PC-9 (cell line): ENCODE data around the gene ACP1. TPM values are rescaled to one million over a fixed set of nuclear protein-coding genes. Genes with fewer than 3 reads are reported as not detected.

Experiments
- BruUV-seq: library from RNA; stranded (reverse); fragments of 400-500 nt; replicated peaks from 2 replicates; lab custom pipeline; 2021; lab: Mats Ljungman, UMichigan
- CTCF ChIA-PET: fragments of 300-600 bp; sonication (Branson Sonifier 250); formaldehyde crosslinking; loops from one replicate; lab custom pipeline; 2022; ENCODE audit warnings: antibody characterized with exemption; lab: Charles Lee
- POLR2A ChIA-PET: fragments of 300-600 bp; sonication (Branson Sonifier 250); formaldehyde crosslinking; loops from one replicate; lab custom pipeline; 2022; ENCODE audit warnings: antibody characterized with exemption; ENCODE audit not compliant: unreplicated experiment; lab: Charles Lee
- DNase-seq, 2 experiments: peaks; one replicate each; pipeline versions ENCODE4 v3.0.0 to v3.0.0-alpha.2; 2015 to 2022; ENCODE audit warnings: mixed read lengths in 1 of 2
- H2AFZ ChIP-seq: fragments of 200-600 bp; sonication (generic); 2 replicates; pipeline ENCODE4 v1.8.1; 2017; ENCODE audit warnings: antibody characterized with exemption
- H3F3A ChIP-seq: fragments of 200-600 bp; sonication (generic); 2 replicates; pipeline ENCODE4 v1.8.1; 2017; ENCODE audit warnings: antibody characterized with exemption, mild to moderate bottlenecking, low read depth; ENCODE audit not compliant: insufficient read depth
- H3K27ac ChIP-seq: fragments of 200-600 bp; sonication (generic); 2 replicates; pipeline ENCODE4 v1.6.1; 2016; ENCODE audit warnings: mixed run types
- H3K27me3 ChIP-seq: fragments of 200-600 bp; sonication (generic); 2 replicates; pipeline ENCODE4 v1.6.1; 2016; ENCODE audit warnings: low read depth, mixed run types; ENCODE audit not compliant: insufficient read depth
- H3K36me3 ChIP-seq: fragments of 200-600 bp; sonication (generic); 2 replicates; pipeline ENCODE4 v1.6.1; 2016; ENCODE audit warnings: low read depth, mixed run types
- H3K4me1 ChIP-seq: fragments of 200-600 bp; sonication (generic); replicated peaks from 2 replicates; pipeline ENCODE4 v1.6.1; 2016; ENCODE audit warnings: mixed run types; ENCODE audit not compliant: insufficient read depth
- H3K4me2 ChIP-seq: fragments of 200-600 bp; sonication (generic); 2 replicates; pipeline ENCODE4 v1.6.1; 2017; ENCODE audit warnings: mixed run types
- H3K4me3 ChIP-seq: fragments of 200-600 bp; sonication (generic); 2 replicates; pipeline ENCODE4 v1.6.1; 2016; ENCODE audit warnings: mixed run types
- H3K79me2 ChIP-seq: fragments of 200-600 bp; sonication (generic); 2 replicates; pipeline ENCODE4 v1.6.1; 2017; ENCODE audit warnings: low read depth, mixed run types
- H3K9me2 ChIP-seq: fragments of 200-600 bp; sonication (generic); 2 replicates; pipeline ENCODE4 v1.8.1; 2017; ENCODE audit warnings: mild to moderate bottlenecking; ENCODE audit not compliant: insufficient read depth
- H3K9me3 ChIP-seq: fragments of 200-600 bp; sonication (generic); 2 replicates; pipeline ENCODE4 v1.8.1; 2016; ENCODE audit warnings: low read depth; ENCODE audit not compliant: insufficient read depth
- H4K20me1 ChIP-seq: fragments of 200-600 bp; sonication (generic); 2 replicates; pipeline ENCODE4 v1.8.1; 2017; ENCODE audit not compliant: insufficient read depth
- EZH2 ChIP-seq: fragments of 200-600 bp; sonication (generic); IDR thresholded peaks from 2 replicates; pipeline ENCODE4 v1.8.0; 2017; ENCODE audit warnings: antibody characterized with exemption, low read depth
- intact Hi-C: fragments of 100-400 bp; cut with micrococcal nuclease; formaldehyde crosslinking; loops from one replicate; pipeline ENCODE4 v1.10.0; 2022; ENCODE audit not compliant: unreplicated experiment
- total RNA-seq: library from RNA; stranded (reverse); gene quantifications from 2 replicates; pipeline ENCODE4 v1.2.3, GENCODE V29; 2021
- TF ChIP-seq, protein P1 (sequence below): fragments of 200-600 bp; sonication (generic); conservative IDR thresholded peaks from 2 replicates; pipeline ENCODE4 v1.6.1; 2017; ENCODE audit warnings: mixed run types, antibody characterized with exemption, mild to moderate bottlenecking, moderate library complexity

The ACP1 gene
- total RNA-seq, 1 experiment from 2014 or later, result 115 TPM

- H2AFZ ChIP-seq, result no peak overlapping the region
- TF ChIP-seq, protein P1, sequence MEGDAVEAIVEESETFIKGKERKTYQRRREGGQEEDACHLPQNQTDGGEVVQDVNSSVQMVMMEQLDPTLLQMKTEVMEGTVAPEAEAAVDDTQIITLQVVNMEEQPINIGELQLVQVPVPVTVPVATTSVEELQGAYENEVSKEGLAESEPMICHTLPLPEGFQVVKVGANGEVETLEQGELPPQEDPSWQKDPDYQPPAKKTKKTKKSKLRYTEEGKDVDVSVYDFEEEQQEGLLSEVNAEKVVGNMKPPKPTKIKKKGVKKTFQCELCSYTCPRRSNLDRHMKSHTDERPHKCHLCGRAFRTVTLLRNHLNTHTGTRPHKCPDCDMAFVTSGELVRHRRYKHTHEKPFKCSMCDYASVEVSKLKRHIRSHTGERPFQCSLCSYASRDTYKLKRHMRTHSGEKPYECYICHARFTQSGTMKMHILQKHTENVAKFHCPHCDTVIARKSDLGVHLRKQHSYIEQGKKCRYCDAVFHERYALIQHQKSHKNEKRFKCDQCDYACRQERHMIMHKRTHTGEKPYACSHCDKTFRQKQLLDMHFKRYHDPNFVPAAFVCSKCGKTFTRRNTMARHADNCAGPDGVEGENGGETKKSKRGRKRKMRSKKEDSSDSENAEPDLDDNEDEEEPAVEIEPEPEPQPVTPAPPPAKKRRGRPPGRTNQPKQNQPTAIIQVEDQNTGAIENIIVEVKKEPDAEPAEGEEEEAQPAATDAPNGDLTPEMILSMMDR, result no peak
- TF ChIP-seq EZH2, result no peak
- H4K20me1 ChIP-seq, result peaks cover 5% of the 10 kb centered on the region; the same call in 1 of the 2 replicates
- H3K79me2 ChIP-seq, result no peaks in the 10 kb centered on the region
- no peak overlapping the region for H3K4me3 ChIP-seq
- H3F3A ChIP-seq, result no peaks in the 10 kb centered on the region; the same call in 1 of the 2 replicates
- no peaks in the 10 kb centered on the region for H3K4me1 ChIP-seq
- peaks cover 22% of the 10 kb centered on the region for H3K36me3 ChIP-seq
- intact Hi-C loops, result no loop called here
- no peaks in the 10 kb centered on the region for H3K9me2 ChIP-seq
- H3K27ac ChIP-seq, result no peak overlapping the region
- H3K4me2 ChIP-seq, result no peak overlapping the region
- DNase-seq, result no peak
- no peaks in the 10 kb centered on the region for H3K27me3 ChIP-seq
- CTCF ChIA-PET, result no interaction called here
- no TSS peak for BruUV-seq
- POLR2A ChIA-PET, result no interaction called here
- H3K9me3 ChIP-seq, result peaks cover 10% of the 10 kb centered on the region
Measured at GRCh38 chr2:253202-253638, 11.5 kb upstream of the ACP1 start.

DNA sequence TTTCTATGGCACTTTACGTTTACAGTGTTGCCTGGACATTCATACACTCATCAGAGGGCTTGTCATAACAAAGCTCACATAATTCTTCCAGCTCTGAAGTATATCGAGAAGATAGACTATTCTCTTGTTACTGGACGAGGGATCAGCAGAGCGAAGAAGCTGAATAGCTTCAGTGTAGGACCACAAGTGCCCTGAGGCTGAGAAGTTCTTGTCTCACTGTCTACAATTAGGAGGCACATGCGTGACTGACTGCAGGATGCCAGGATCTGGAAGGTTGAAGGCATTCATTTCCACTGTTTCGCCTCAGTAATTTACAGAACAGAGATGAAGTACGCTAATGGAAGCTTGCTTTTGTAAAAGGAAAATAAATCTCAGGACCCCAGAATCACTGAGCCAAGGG is 10.5 kb upstream of the ACP1 start:
- intact Hi-C loops, result no loop called here
- ChIA-PET POLR2A (no interaction called here), CTCF (no interaction called here)
- H3K36me3 ChIP-seq, result peaks cover 25% of the 10 kb centered on the region
- no peaks in the 10 kb centered on the region for H3K79me2 ChIP-seq
- H3K27ac ChIP-seq, result no peak overlapping the region
- H3F3A ChIP-seq, result no peaks in the 10 kb centered on the region; the same call in 1 of the 2 replicates
- no peak overlapping the region for H3K4me2 ChIP-seq
- DNase-seq, result no peak
- peaks cover 18% of the 10 kb centered on the region for H3K9me3 ChIP-seq
- TF ChIP-seq EZH2, result no peak
- TF ChIP-seq, protein P1, result no peak
- peaks cover 5% of the 10 kb centered on the region; the same call in 1 of the 2 replicates for H4K20me1 ChIP-seq
- no peaks in the 10 kb centered on the region for H3K9me2 ChIP-seq
- no peaks in the 10 kb centered on the region for H3K4me1 ChIP-seq
- H3K27me3 ChIP-seq, result no peaks in the 10 kb centered on the region
- no TSS peak for BruUV-seq
- H2AFZ ChIP-seq, result no peak overlapping the region
- H3K4me3 ChIP-seq, result no peak overlapping the region

GRCh38 chr2:255195-255594 is 9.6 kb upstream of the ACP1 start:
- H3K9me2 ChIP-seq, result no peaks in the 10 kb centered on the region
- POLR2A ChIA-PET, result no interaction called here
- no peak overlapping the region for H3K4me2 ChIP-seq
- intact Hi-C loops, result no loop called here
- H3K36me3 ChIP-seq, result peaks cover 31% of the 10 kb centered on the region
- peaks cover 6% of the 10 kb centered on the region; the same call in 1 of the 2 replicates for H3K79me2 ChIP-seq
- no peaks in the 10 kb centered on the region; the same call in 1 of the 2 replicates for H3F3A ChIP-seq
- CTCF ChIA-PET, result no interaction called here
- TF ChIP-seq EZH2, result no peak
- TF ChIP-seq, protein P1, result no peak
- H3K4me3 ChIP-seq, result no peak overlapping the region
- BruUV-seq, result no TSS peak
- H3K27me3 ChIP-seq, result no peaks in the 10 kb centered on the region
- H3K9me3 ChIP-seq, result peaks cover 22% of the 10 kb centered on the region
- H4K20me1 ChIP-seq, result peaks cover 5% of the 10 kb centered on the region; the same call in 1 of the 2 replicates
- no peak for DNase-seq
- H2AFZ ChIP-seq, result no peak overlapping the region
- H3K4me1 ChIP-seq, result no peaks in the 10 kb centered on the region
- no peak overlapping the region for H3K27ac ChIP-seq
